GM18907 (cell line): Measurements from ENCODE around the gene GSG1L.
"Not testable (repeated sequence)": the region's sequence is repeated elsewhere in the genome, so short reads cannot be mapped to it uniquely, and the experiment has no call there.

Source experiments
- ATAC-seq: cut with Tn5 transposase; IDR thresholded peaks from one replicate; pipeline ENCODE4 v1.9.1; 2021; ENCODE audit warnings: mild to moderate bottlenecking, moderate library complexity; ENCODE audit not compliant: unreplicated experiment

Gene GSG1L

DNA sequence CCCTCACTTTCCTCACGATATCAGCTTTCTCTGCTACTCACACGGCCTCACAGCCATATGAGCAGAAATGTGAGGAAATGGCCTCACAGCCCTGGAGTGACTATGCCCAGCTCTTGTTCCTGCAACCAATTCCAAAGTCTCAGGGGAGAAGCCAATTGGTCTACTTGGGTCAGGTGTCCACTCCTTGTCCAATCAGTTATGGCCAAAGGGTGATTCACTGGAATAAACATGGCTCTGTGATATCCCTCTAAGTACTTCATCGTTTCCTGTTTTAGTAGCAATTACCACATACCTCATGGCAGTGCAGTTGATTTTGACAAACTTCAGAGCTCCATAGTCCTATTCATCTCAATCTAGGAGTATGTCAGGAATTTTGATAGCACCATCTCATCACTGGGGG is 318.2 kb downstream of the GSG1L start:
- ATAC-seq = no peak

DNA sequence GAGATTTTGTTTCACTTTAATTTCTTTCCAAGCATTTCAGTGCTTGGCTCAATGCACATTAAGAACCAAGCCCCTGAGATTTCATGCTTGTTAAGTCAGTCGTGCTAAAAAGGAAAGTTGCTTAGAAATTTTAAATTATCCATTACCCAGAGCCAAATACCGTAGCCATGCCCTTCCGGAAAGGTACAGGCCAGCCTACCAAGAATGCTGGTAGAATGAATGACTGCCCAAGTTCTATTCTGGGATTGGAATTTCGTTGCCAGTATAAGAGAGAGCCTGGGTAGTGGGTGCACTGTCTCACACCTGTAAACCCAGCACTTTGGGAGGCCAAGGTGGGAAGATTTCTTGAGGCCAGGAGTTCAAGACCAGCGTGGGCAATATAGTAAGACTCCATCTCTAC is 319.6 kb downstream of the GSG1L start:
- no peak for ATAC-seq

DNA sequence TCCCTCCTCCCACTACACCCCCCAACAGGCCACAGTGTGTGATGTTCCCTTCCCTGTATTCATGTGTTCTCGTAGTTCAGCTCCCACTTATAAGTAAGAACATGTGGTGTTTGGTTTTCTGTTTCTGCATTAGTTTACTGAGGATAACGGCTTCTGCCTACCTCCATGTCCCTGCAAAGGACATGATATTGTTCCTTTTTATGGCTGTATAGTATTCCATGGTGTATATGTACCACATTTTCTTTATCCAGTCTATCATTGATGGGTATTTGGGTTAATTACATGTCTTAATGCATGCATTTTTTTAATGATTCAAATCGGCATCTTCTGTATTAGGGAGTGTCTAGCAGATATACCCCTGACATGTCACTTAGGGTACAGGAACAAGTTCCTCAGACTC is 320.5 kb downstream of the GSG1L start:
- ATAC-seq = not testable (repeated sequence)

DNA sequence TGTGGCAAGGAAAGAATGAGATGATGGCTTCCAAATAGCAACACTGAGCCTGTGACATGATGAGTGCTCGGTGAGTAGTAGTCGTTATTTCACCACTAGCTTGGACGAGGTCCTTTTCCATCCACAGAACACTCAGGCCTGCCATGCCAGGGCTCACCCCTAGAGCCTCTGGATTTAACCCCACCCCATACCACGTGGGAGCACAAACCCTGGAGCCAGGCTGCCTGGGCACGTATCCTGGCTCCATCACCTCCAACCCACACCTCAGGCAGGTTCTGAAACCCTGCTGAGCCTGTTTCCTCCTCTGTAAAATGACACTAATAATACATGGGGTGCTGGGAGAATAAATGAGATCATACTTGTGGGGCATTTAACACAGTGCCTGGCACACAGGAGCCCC is 321.2 kb downstream of the GSG1L start:
- no peak for ATAC-seq

DNA sequence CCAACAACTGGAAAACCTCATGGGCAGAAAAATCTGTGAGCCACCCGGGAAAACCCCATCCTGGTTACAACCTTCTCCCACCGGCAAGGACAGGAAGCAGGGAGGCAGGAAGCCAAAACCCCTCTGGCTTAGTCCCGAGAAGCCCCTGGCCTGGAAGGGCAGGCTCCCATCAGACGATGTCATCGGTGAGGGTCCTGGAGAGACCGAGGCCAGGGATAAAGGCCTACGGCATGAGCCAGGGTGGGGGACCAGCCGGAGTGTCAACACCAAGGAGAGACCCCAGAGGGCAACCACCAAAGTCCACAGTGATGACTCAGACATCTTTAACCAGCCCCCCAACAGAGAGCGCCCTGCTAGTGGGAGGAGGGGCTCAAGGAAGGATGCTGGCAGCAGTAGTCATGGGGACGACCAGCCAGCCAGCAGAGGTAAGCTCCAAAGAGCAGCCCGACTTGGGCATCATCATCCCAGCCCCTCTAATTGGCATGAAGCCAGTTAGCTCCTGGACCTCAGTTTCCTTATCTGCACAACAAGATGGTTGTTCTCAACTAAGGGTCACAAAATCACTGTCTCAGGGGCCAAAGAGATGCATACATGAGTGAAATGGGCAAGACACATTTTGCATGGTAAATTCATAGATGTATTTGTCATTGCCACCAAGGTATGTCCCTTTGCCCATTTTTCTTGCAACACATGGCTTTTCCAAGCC is 322.9 kb downstream of the GSG1L start:
- no peak for ATAC-seq

DNA sequence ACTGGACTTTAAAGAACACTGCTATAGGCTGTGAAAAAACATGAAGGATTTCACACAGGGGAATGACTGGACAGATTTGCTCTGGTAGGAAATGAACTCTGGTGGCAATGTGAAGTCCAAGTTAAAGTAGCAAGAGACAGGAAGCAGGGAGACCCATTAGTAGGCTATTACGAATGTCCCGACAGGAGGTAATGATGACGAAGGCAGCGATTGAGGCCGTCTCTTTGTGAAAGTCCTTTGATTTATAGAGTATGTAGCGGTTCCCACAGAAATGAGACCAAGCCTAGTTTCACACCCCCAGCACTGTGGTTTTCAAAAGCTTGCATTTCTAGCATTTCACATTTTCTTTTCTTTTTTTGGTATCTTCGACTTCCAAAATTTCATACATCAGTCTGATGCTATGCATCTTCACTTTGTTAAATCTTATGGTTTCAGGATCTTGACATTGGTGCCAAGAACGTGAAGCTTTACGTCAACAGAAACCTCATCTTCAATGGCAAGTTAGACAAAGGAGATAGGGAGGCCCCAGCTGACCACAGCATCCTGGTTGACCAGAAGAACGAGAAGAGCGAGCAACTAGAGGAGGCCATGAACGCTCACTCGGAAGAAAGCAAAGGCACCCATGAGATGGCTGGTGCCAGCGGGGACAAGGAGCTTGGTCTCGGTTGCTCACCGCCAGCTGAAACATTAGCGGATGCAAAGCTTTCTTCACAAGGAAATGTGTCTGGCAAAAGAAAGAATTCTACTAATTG is 323.7 kb downstream of the GSG1L start:
- ATAC-seq = no peak

DNA sequence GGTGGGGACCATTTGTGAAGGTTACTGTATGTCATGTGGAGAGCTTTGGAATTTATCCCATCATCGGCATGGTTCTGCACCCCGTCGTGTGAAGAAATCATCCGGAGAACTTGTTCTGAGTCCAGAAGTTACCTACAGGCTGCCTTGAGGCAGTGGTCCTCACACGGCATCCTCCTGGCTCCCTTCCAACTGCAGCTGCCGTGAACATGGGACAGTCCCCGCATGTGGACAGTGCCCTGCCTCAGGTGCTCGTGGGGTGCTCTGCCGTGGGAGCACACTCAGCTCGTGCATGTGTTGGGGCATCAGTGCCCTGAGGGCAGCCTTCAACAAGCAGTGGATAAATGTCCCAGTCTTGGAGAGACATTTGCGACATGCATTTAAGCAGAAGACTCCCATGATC is 324.9 kb downstream of the GSG1L start:
- no peak for ATAC-seq
